IPS-15b (cell line): ENCODE measurements around the gene GNAQ.

Source experiments
- H3K27me3 ChIP-seq: one replicate; pipeline ENCODE4 v1.6.1; 2013; ENCODE audit warnings: low read length; ENCODE audit not compliant: control insufficient read depth, insufficient read depth
- H3K36me3 ChIP-seq: one replicate; pipeline ENCODE4 v1.6.1; 2013; ENCODE audit warnings: low read length; ENCODE audit not compliant: control insufficient read depth, insufficient read depth
- H3K4me1 ChIP-seq: one replicate; pipeline ENCODE4 v1.6.1; 2013; ENCODE audit warnings: mild to moderate bottlenecking, low read length; ENCODE audit not compliant: control insufficient read depth, insufficient read depth
- H3K4me3 ChIP-seq: one replicate; pipeline ENCODE4 v1.5.1; 2013; ENCODE audit warnings: low read depth, low read length
- H3K9ac ChIP-seq: one replicate; pipeline ENCODE4 v1.6.1; 2013; ENCODE audit warnings: low read depth, mild to moderate bottlenecking, low read length
- H3K9me3 ChIP-seq: one replicate; pipeline ENCODE4 v1.6.1; 2013; ENCODE audit warnings: mild to moderate bottlenecking, low read length; ENCODE audit not compliant: control insufficient read depth, insufficient read depth

Gene GNAQ

DNA sequence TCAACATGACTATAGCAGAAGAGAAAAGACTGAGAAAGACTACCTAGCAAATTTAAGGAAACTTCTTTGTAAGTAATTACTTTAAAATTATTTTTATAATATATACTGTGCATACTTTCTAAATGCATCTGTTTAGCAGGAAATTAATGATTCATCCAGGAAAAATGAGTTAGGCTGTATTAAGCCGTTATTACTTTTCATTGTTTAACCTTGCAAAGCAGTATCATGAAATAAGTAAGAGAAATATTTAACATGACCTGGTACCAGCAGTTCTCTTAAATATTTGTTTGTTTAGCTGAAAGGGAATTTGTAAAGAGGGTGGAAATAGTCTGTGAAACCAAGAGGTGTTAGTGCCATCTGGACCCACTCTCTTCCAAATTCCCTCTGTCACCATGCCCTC, 175.0 kb downstream of the GNAQ start:
- no peaks in the 10 kb centered on the region for H3K36me3 ChIP-seq
- H3K4me3 ChIP-seq, result no peak overlapping the region
- no peaks in the 10 kb centered on the region for H3K9me3 ChIP-seq
- H3K27me3 ChIP-seq, result no peaks in the 10 kb centered on the region
- H3K9ac ChIP-seq, result no peak overlapping the region
- H3K4me1 ChIP-seq, result no peaks in the 10 kb centered on the region

DNA sequence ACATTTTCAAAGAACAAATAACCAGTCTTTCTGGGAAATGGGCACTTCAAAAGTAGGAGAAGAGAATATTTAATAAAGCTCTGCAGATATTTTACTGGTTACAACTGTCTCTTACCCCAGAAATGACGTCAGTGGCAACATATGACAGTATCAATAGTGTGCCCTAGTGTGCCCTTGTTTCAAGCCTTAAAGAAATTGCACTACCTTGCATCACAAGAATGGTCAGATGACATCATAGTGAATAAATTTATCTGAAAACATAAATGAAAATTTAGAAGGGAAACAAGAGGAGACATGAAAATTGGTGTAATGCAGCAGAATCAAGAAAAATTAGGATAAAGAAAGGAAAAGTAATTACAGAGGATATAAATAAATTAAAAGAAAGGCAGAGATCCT, 176.7 kb downstream of the GNAQ start:
- Histone ChIP-seq H3K4me1 (no peaks in the 10 kb centered on the region), H3K9ac (no peak overlapping the region), H3K36me3 (no peaks in the 10 kb centered on the region), H3K27me3 (no peaks in the 10 kb centered on the region), H3K4me3 (no peak overlapping the region), H3K9me3 (no peaks in the 10 kb centered on the region)

DNA sequence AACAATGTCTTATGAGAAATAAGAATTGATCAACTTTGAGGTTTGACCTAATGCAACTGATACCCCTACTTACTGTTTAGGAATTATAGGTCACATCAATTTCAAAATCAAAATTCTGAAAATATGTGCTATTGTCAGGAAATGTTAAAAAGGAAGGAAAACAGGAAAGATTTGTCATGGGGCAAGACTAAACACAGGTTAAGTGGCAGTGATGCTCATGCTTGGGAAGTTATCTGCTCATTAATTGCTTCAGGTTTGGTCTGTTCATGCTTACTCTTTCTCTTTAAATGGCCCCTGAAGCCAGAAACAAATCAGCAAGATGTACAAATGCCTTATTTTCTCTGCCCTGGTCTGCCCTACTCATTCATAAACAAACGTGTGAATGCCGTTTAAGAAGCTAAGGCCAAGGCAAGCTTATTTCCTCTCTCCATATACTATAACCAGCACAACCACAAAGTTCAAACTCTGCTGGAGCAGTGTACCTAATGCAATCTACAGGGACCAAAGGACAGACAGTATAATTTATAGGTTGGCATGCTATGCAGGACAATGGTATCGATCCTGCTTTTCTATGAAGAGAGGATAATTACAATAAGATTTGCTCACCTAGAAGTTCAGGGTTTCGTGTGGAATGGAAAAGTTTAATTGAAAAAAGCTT, 177.2 kb downstream of the GNAQ start:
- Histone ChIP-seq H3K27me3 (no peaks in the 10 kb centered on the region), H3K9ac (no peak overlapping the region), H3K36me3 (no peaks in the 10 kb centered on the region), H3K4me1 (no peaks in the 10 kb centered on the region), H3K9me3 (no peaks in the 10 kb centered on the region), H3K4me3 (no peak overlapping the region)

DNA sequence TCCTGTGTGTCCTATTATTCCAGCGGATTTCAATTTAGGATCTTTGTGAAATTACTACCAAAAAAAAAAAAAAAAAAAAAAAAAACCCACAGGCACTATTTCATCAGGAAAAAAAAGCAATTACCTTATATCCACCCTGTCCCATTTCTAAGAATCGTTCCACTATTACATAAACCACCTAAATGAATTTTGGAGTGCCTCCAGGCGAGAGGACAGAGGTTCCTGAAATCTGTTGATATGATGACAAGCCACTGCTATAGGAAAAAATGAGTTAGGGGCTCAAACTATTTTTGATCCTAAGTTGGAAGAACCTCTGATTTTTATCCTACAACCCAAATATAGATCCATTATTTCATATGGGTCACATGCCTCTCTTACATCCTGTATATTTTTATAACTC, 177.9 kb downstream of the GNAQ start:
- no peak overlapping the region for H3K9ac ChIP-seq
- H3K4me1 ChIP-seq, result no peaks in the 10 kb centered on the region
- H3K4me3 ChIP-seq, result no peak overlapping the region
- H3K36me3 ChIP-seq, result no peaks in the 10 kb centered on the region
- H3K9me3 ChIP-seq, result no peaks in the 10 kb centered on the region
- H3K27me3 ChIP-seq, result no peaks in the 10 kb centered on the region

DNA sequence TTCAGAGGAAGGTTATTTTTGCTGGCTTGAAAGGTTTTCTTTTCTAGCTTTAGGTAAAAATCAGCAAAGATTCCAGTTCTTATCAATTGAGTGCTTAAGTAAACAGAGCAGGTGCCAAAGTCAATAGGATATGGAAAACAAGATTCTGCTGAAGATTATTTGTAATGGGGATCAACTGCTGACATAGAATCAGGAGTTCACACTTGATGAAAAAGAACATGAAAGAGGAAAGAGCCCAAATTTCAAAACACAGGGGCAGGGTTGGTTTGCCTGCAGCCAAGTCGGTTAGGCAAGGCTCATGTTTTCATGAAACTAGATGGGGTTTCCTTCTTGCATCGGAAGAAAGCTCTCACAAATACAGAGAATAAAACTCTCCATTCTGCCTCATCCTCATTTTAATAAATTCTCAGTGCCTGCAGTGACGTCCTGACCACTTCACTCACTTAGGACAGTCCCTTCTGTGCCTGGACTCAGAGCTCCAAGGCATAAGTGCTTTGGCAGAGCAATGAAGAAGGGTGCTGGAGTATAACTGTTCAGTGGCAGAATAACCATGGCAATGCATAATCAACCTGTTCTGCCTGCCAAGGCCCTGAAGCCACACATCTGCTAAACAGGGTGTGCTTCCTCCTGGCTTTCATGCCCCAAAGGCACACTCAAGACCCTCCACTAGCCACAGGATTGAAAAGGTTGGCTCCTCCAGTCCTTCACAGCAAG, 179.6 kb downstream of the GNAQ start:
- no peak overlapping the region for H3K4me3 ChIP-seq
- no peaks in the 10 kb centered on the region for H3K9me3 ChIP-seq
- H3K4me1 ChIP-seq, result no peaks in the 10 kb centered on the region
- no peaks in the 10 kb centered on the region for H3K36me3 ChIP-seq
- no peaks in the 10 kb centered on the region for H3K27me3 ChIP-seq
- no peak overlapping the region for H3K9ac ChIP-seq

DNA sequence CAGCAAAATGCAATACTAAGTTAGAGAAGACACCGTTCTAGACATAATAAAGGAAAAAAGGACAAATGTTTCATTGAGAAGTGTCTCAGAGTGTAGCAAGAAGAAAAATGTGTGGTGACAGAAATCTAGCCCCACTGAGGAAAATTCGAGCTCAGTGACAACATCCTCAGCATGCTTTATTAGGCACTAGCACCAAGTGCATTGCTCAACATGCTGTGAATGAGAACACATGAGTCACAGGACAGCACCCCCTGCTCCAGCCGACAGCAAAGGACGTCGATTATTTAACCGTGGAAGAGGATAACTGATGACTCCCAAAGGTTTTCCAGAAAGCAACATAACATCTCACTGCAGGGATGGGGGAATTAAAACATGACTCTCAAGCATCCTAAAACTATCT, 182.7 kb downstream of the GNAQ start:
- no peak overlapping the region for H3K4me3 ChIP-seq
- H3K9me3 ChIP-seq, result no peaks in the 10 kb centered on the region
- H3K4me1 ChIP-seq, result no peaks in the 10 kb centered on the region
- H3K36me3 ChIP-seq, result no peaks in the 10 kb centered on the region
- no peaks in the 10 kb centered on the region for H3K27me3 ChIP-seq
- no peak overlapping the region for H3K9ac ChIP-seq

DNA sequence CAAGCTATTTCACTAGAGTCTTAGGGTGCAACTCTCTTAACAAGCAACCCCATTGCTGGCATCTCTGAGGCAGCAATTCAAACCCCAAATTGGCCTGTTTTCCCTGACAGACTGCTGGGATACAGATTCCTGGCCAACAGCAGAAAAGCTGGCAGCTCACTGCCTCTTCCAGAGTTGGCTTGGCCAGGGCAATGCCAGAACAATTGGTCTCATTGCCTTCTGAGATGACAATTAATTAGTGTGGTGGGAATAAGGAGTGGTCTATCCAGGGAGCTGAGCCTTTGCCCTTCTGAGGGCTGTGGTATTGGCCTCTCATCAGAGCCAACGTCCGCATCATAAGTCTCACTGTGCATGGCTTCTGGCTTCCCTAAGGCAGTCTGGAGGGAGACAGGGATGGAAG, 183.2 kb downstream of the GNAQ start:
- H3K9ac ChIP-seq, result no peak overlapping the region
- no peaks in the 10 kb centered on the region for H3K4me1 ChIP-seq
- no peaks in the 10 kb centered on the region for H3K27me3 ChIP-seq
- no peaks in the 10 kb centered on the region for H3K9me3 ChIP-seq
- no peaks in the 10 kb centered on the region for H3K36me3 ChIP-seq
- H3K4me3 ChIP-seq, result no peak overlapping the region

DNA sequence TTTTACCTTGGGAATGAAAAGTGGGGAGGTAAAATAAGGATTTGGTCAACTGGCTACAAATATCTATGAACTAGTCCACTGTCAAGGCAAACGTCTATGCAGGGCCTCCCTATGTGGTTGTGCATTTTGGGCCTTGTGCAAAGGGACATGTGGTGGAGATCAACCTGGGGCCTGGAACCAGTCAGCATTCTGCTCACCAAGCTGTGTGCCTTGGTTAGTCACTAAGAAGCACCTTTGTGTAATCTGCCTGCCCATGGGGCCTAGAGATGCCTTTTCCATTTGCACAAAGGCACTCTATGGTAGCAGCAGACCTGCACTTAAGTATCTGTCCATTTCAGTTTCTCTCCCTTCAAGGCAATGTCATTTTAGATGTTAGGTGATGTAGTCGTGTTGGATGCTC, 184.0 kb downstream of the GNAQ start:
- H3K4me1 ChIP-seq, result no peaks in the 10 kb centered on the region

DNA sequence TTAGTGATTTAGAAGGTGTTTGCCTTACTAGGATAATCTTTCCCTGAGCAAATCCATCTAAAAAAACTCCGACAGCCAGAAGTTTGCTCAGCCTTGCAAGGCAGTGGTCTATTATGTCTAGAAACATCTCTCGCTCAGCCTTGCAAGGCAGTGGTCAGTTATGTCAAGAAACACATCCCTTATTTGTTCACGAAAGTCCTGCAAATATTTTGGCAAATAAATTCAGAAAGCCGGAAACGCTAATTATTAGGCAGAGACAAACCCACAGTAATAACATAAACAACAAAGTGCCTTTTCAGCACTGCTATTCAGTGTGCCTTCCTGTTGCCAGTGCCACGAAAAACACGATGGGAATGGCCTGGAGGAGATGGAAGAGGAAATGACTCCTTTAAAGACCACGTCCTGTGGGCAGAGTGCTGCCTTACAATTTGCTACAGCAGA, 184.5 kb downstream of the GNAQ start:
- no peaks in the 10 kb centered on the region for H3K27me3 ChIP-seq
- no peak overlapping the region for H3K4me3 ChIP-seq
- H3K4me1 ChIP-seq, result no peaks in the 10 kb centered on the region
- H3K9ac ChIP-seq, result no peak overlapping the region
- H3K36me3 ChIP-seq, result no peaks in the 10 kb centered on the region
- H3K9me3 ChIP-seq, result no peaks in the 10 kb centered on the region

More for the DNA sequence above, 184.0 kb downstream of the GNAQ start:
- H3K4me3 ChIP-seq, result no peak overlapping the region
- no peak overlapping the region for H3K9ac ChIP-seq
- no peaks in the 10 kb centered on the region for H3K36me3 ChIP-seq
- no peaks in the 10 kb centered on the region for H3K27me3 ChIP-seq
- no peaks in the 10 kb centered on the region for H3K9me3 ChIP-seq

DNA sequence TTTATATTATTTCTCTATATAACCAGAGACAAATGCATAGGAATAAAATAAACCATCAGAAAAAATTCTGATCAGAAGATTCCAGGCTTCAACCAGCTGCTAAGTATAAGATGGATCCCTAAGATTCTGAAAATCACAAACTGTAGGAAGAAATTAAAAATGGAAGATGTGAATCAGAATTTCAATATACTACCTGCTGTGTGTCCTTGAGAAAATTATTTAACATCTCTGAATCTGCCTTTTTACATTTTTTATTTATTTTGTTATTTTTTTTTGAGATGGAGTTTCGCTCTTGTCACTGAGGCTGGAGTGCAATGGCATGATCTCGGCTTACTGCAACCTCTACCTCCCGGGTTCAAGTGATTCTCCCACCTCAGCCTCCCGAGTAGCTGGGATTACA, 187.2 kb downstream of the GNAQ start:
- no peaks in the 10 kb centered on the region for H3K4me1 ChIP-seq
- H3K9me3 ChIP-seq, result no peaks in the 10 kb centered on the region

DNA sequence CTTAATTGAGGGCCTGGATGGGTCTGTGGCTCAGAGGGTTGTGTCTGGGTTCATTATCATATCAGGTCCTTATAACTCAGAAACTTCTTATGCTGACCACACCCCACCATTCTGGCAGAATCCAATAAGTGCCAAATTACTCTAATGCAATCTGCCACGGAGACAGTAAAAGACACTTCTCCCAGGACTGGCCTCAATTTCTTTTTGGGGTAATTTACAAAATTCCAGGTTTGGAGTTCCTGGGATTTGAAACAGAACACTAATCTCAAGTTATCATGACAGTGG, 187.8 kb downstream of the GNAQ start:
- Histone ChIP-seq H3K4me1 (no peaks in the 10 kb centered on the region), H3K9me3 (no peaks in the 10 kb centered on the region), H3K4me3 (no peak overlapping the region), H3K9ac (no peak overlapping the region), H3K27me3 (no peaks in the 10 kb centered on the region), H3K36me3 (no peaks in the 10 kb centered on the region)

More for the DNA sequence above, 187.2 kb downstream of the GNAQ start:
- no peak overlapping the region for H3K4me3 ChIP-seq
- no peak overlapping the region for H3K9ac ChIP-seq
- no peaks in the 10 kb centered on the region for H3K27me3 ChIP-seq
- H3K36me3 ChIP-seq, result no peaks in the 10 kb centered on the region

DNA sequence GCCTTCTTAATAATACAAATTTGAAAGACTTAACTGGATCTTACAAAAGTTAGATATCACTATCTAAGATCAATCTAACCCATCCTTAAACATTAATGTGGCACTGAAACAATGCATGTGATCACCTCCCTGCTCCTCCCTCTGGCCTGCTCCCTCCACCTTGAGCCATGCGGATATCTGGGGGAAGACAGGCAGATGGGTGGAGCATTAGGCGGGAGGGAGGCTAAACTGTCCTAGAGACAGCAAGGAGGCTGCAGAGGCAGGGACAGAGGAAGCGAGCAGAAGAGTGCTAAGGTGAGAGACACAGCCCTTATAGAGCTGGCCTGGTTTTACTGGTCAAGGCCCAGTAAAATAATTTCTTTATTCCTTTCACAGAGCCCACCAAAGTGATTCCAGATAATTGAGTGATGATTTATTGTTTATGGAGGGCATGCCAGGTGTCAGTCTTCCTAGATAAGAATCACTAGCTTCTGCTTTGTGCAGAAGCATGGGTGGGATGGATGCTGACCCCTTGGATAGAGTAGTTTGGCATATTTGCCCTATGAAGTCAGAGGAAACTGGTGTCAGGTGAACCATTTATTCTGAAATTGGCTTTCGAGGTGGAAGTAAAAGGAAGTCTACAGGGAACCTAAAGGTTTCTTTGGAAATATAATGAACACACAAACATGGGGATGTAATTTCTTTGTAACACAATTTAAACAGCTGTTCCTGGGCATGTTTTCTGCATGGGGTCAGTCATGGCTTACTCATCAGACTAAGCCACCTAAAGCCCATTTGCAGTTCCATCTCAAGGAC, 188.3 kb downstream of the GNAQ start:
- H3K4me1 ChIP-seq, result no peaks in the 10 kb centered on the region
- no peak overlapping the region for H3K4me3 ChIP-seq
- H3K9ac ChIP-seq, result no peak overlapping the region
- no peaks in the 10 kb centered on the region for H3K27me3 ChIP-seq
- H3K36me3 ChIP-seq, result no peaks in the 10 kb centered on the region
- H3K9me3 ChIP-seq, result no peaks in the 10 kb centered on the region
